ENCODE results near the gene TPM1. TPM values are rescaled to one million over a fixed set of nuclear protein-coding genes. Genes with fewer than 3 reads are reported as not detected.

Gene TPM1
- total and polyA plus RNA-seq, 7 experiments from 2014 or later = 6.0 to 24.7 (median 12.9) TPM

GRCh38 chr15:63071288-63071909 is 28.9 kb downstream of the TPM1 start:
- Mint-ChIP-seq H3K27me3 (peaks cover 0 to 2% (median 0%) of the 10 kb centered on the region in 5 donors), H3K4me3 (no peak overlapping the region), H3K9me3 (no peaks in the 10 kb centered on the region), H3K4me1 (peaks cover 0 to 10% (median 0%) of the 10 kb centered on the region in 7 donors), H3K27ac (peak overlapping the region in 1 of 9 donors; percentile 6), H3K36me3 (peaks cover 0 to 33% (median 12%) of the 10 kb centered on the region in 5 donors)
- DNase-seq (no peak), ATAC-seq (no peak)
- Histone ChIP-seq H3K27ac (ENCODE audit: low read depth, low read length) (no peak overlapping the region), H3K36me3 (ENCODE audit: control insufficient read depth in 2 of 3, insufficient read depth in 3 of 3, low read length in 3 of 3) (no peaks in the 10 kb centered on the region), H3K27me3 (ENCODE audit: control insufficient read depth in 2 of 2, insufficient read depth in 2 of 2, low read length in 2 of 2) (no peaks in the 10 kb centered on the region), H3K4me3 (ENCODE audit: low read length) (no peak overlapping the region), H3K4me1 (ENCODE audit: control insufficient read depth in 2 of 2, insufficient read depth in 2 of 2, low read length in 2 of 2) (no peaks in the 10 kb centered on the region), H3K9me3 (ENCODE audit: control insufficient read depth in 2 of 3, low read length in 3 of 3) (no peaks in the 10 kb centered on the region)
- intact Hi-C loops (cut with micrococcal nuclease) = no loop called here
- CTCF ChIA-PET = no interaction called here
- POLR2A ChIA-PET = no interaction called here

GRCh38 chr15:63072023-63072650 is 29.6 kb downstream of the TPM1 start:
- no peak overlapping the region for H3K27ac Mint-ChIP-seq
- ChIA-PET CTCF (no interaction called here), POLR2A (no interaction called here)
- intact Hi-C loops (cut with micrococcal nuclease) = no loop called here
- ATAC-seq (no peak), DNase-seq (no peak)
- no peaks in the 10 kb centered on the region for H3K9me3 ChIP-seq (ENCODE audit: control insufficient read depth in 2 of 3, low read length in 3 of 3)
- peaks cover 0 to 30% (median 12%) of the 10 kb centered on the region in 5 donors for H3K36me3 Mint-ChIP-seq
- no peaks in the 10 kb centered on the region for H3K36me3 ChIP-seq (ENCODE audit: control insufficient read depth in 2 of 3, insufficient read depth in 3 of 3, low read length in 3 of 3)
- H3K4me3 Mint-ChIP-seq = no peak overlapping the region
- no peak overlapping the region for H3K4me3 ChIP-seq (ENCODE audit: low read length)
- no peaks in the 10 kb centered on the region for H3K9me3 Mint-ChIP-seq
- no peaks in the 10 kb centered on the region for H3K27me3 ChIP-seq (ENCODE audit: control insufficient read depth in 2 of 2, insufficient read depth in 2 of 2, low read length in 2 of 2)
- H3K4me1 ChIP-seq (ENCODE audit: control insufficient read depth in 2 of 2, insufficient read depth in 2 of 2, low read length in 2 of 2) = no peaks in the 10 kb centered on the region
- peaks cover 0 to 2% (median 0%) of the 10 kb centered on the region in 5 donors for H3K27me3 Mint-ChIP-seq
- no peak overlapping the region for H3K27ac ChIP-seq (ENCODE audit: low read depth, low read length)
- H3K4me1 Mint-ChIP-seq = peaks cover 0 to 10% (median 0%) of the 10 kb centered on the region in 7 donors

GRCh38 chr15:63072809-63073277 is 30.3 kb downstream of the TPM1 start:
- Histone ChIP-seq H3K4me1 (ENCODE audit: control insufficient read depth in 2 of 2, insufficient read depth in 2 of 2, low read length in 2 of 2) (no peaks in the 10 kb centered on the region), H3K27ac (ENCODE audit: low read depth, low read length) (no peak overlapping the region), H3K9me3 (ENCODE audit: control insufficient read depth in 2 of 3, low read length in 3 of 3) (no peaks in the 10 kb centered on the region), H3K36me3 (ENCODE audit: control insufficient read depth in 2 of 3, insufficient read depth in 3 of 3, low read length in 3 of 3) (no peaks in the 10 kb centered on the region), H3K27me3 (ENCODE audit: control insufficient read depth in 2 of 2, insufficient read depth in 2 of 2, low read length in 2 of 2) (no peaks in the 10 kb centered on the region), H3K4me3 (ENCODE audit: low read length) (no peak overlapping the region)
- Mint-ChIP-seq H3K27me3 (peaks cover 0 to 4% (median 0%) of the 10 kb centered on the region in 5 donors), H3K36me3 (peaks cover 0 to 27% (median 12%) of the 10 kb centered on the region in 5 donors), H3K4me1 (peaks cover 0 to 10% (median 0%) of the 10 kb centered on the region in 7 donors), H3K9me3 (no peaks in the 10 kb centered on the region), H3K4me3 (no peak overlapping the region), H3K27ac (no peak overlapping the region)
- ChIA-PET POLR2A (no interaction called here), CTCF (no interaction called here)
- ATAC-seq = no peak
- intact Hi-C loops (cut with micrococcal nuclease) = no loop called here
- no peak for DNase-seq

- ATAC-seq = peak; percentile 54
- intact Hi-C loops (cut with micrococcal nuclease) = no loop called here
These were observed 31.1 kb downstream of the TPM1 start for GRCh38 chr15:63073497-63074172.

GRCh38 chr15:63075015-63075983 is 32.8 kb downstream of the TPM1 start:
- no peak overlapping the region for H3K27ac Mint-ChIP-seq
- no peak overlapping the region for H3K27ac ChIP-seq (ENCODE audit: low read depth, low read length)
- peaks cover 0 to 12% (median 6%) of the 10 kb centered on the region in 5 donors for H3K36me3 Mint-ChIP-seq
- intact Hi-C loops (cut with micrococcal nuclease) = no loop called here
- H3K27me3 Mint-ChIP-seq = peaks cover 0 to 13% (median 3%) of the 10 kb centered on the region in 5 donors
- CTCF ChIA-PET = no interaction called here
- H3K4me1 ChIP-seq (ENCODE audit: control insufficient read depth in 2 of 2, insufficient read depth in 2 of 2, low read length in 2 of 2) = no peaks in the 10 kb centered on the region
- no peaks in the 10 kb centered on the region for H3K36me3 ChIP-seq (ENCODE audit: control insufficient read depth in 2 of 3, insufficient read depth in 3 of 3, low read length in 3 of 3)
- peaks cover 0 to 10% (median 0%) of the 10 kb centered on the region in 7 donors for H3K4me1 Mint-ChIP-seq
- no peaks in the 10 kb centered on the region for H3K27me3 ChIP-seq (ENCODE audit: control insufficient read depth in 2 of 2, insufficient read depth in 2 of 2, low read length in 2 of 2)
- ATAC-seq (no peak), DNase-seq (no peak)
- no peak overlapping the region for H3K4me3 ChIP-seq (ENCODE audit: low read length)
- no peak overlapping the region for H3K4me3 Mint-ChIP-seq
- no peaks in the 10 kb centered on the region for H3K9me3 ChIP-seq (ENCODE audit: control insufficient read depth in 2 of 3, low read length in 3 of 3)
- no peaks in the 10 kb centered on the region for H3K9me3 Mint-ChIP-seq
- POLR2A ChIA-PET = no interaction called here

More at GRCh38 chr15:63073497-63074172, 31.1 kb downstream of the TPM1 start:
- H3K4me1 Mint-ChIP-seq = peaks cover 0 to 10% (median 0%) of the 10 kb centered on the region in 7 donors
- H3K27ac Mint-ChIP-seq = no peak overlapping the region
- no peak overlapping the region for H3K4me3 Mint-ChIP-seq
- ChIA-PET CTCF (no interaction called here), POLR2A (no interaction called here)
- Histone ChIP-seq H3K36me3 (ENCODE audit: control insufficient read depth in 2 of 3, insufficient read depth in 3 of 3, low read length in 3 of 3) (no peaks in the 10 kb centered on the region), H3K27me3 (ENCODE audit: control insufficient read depth in 2 of 2, insufficient read depth in 2 of 2, low read length in 2 of 2) (no peaks in the 10 kb centered on the region), H3K4me3 (ENCODE audit: low read length) (no peak overlapping the region), H3K27ac (ENCODE audit: low read depth, low read length) (no peak overlapping the region), H3K4me1 (ENCODE audit: control insufficient read depth in 2 of 2, insufficient read depth in 2 of 2, low read length in 2 of 2) (no peaks in the 10 kb centered on the region), H3K9me3 (ENCODE audit: control insufficient read depth in 2 of 3, low read length in 3 of 3) (no peaks in the 10 kb centered on the region)
- peaks cover 0 to 19% (median 6%) of the 10 kb centered on the region in 5 donors for H3K36me3 Mint-ChIP-seq
- no peak for DNase-seq
- peaks cover 0 to 9% (median 0%) of the 10 kb centered on the region in 5 donors for H3K27me3 Mint-ChIP-seq
- H3K9me3 Mint-ChIP-seq = no peaks in the 10 kb centered on the region

GRCh38 chr15:63075984-63076713 is 33.6 kb downstream of the TPM1 start:
- intact Hi-C loops (cut with micrococcal nuclease) = no loop called here

More at GRCh38 chr15:63075984-63076713, 33.6 kb downstream of the TPM1 start:
- no peak overlapping the region for H3K27ac Mint-ChIP-seq
- no peaks in the 10 kb centered on the region for H3K9me3 ChIP-seq (ENCODE audit: control insufficient read depth in 2 of 3, low read length in 3 of 3)
- no peaks in the 10 kb centered on the region for H3K9me3 Mint-ChIP-seq
- H3K4me3 ChIP-seq (ENCODE audit: low read length) = no peak overlapping the region
- no peak for DNase-seq
- peaks cover 0 to 10% (median 7%) of the 10 kb centered on the region in 5 donors for H3K27me3 Mint-ChIP-seq
- no peak for ATAC-seq
- no peaks in the 10 kb centered on the region for H3K36me3 ChIP-seq (ENCODE audit: control insufficient read depth in 2 of 3, insufficient read depth in 3 of 3, low read length in 3 of 3)
- no peak overlapping the region for H3K4me3 Mint-ChIP-seq
- ChIA-PET CTCF (no interaction called here), POLR2A (no interaction called here)
- no peaks in the 10 kb centered on the region for H3K4me1 ChIP-seq (ENCODE audit: control insufficient read depth in 2 of 2, insufficient read depth in 2 of 2, low read length in 2 of 2)
- H3K27me3 ChIP-seq (ENCODE audit: control insufficient read depth in 2 of 2, insufficient read depth in 2 of 2, low read length in 2 of 2) = no peaks in the 10 kb centered on the region
- H3K36me3 Mint-ChIP-seq = peaks cover 0 to 6% (median 1%) of the 10 kb centered on the region in 5 donors
- H3K4me1 Mint-ChIP-seq = peaks cover 0 to 10% (median 0%) of the 10 kb centered on the region in 7 donors
- H3K27ac ChIP-seq (ENCODE audit: low read depth, low read length) = no peak overlapping the region

Data from naive thymus-derived CD4-positive, alpha-beta T cell (primary cell).